Measurements from ENCODE around the gene CADM2. TPM values are rescaled to one million over a fixed set of nuclear protein-coding genes. Genes with fewer than 3 reads are reported as not detected.

The CADM2 gene
- total RNA-seq, 1 donor, result under 0.01 TPM

- TF ChIP-seq CTCF (IDR thresholded peaks at IDR 0.05; ENCODE audit: insufficient read depth, low read depth, low read length), result no peak
- no peak for DNase-seq (ENCODE audit: low read depth)
- no peak overlapping the region for H3K4me3 ChIP-seq (ENCODE audit: low read depth, low read length)
Observed at GRCh38 chr3:85933326-85933725, 974.5 kb downstream of the CADM2 start.

DNA sequence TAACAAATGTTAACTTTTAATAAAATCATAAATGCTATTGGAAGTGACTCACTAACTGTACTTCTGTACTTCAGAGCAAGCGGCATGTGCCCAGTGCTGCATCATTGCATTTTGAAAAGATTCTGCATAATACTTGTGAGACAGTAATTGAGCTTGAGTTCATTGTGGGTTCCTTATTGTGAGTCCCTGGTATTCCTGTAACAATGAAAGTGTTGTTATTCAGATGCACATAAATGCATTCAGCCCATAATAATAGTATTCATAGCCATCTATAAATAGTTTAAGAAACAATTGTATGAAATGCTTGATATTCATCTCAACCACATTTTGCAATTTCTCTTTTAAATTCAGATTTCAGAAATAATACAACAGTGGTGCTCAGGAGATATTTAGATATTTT, 976.4 kb downstream of the CADM2 start:
- no peak overlapping the region for H3K4me3 ChIP-seq (ENCODE audit: low read depth, low read length)
- no peak for TF ChIP-seq CTCF (IDR thresholded peaks at IDR 0.05; ENCODE audit: insufficient read depth, low read depth, low read length)
- no peak for DNase-seq (ENCODE audit: low read depth)

DNA sequence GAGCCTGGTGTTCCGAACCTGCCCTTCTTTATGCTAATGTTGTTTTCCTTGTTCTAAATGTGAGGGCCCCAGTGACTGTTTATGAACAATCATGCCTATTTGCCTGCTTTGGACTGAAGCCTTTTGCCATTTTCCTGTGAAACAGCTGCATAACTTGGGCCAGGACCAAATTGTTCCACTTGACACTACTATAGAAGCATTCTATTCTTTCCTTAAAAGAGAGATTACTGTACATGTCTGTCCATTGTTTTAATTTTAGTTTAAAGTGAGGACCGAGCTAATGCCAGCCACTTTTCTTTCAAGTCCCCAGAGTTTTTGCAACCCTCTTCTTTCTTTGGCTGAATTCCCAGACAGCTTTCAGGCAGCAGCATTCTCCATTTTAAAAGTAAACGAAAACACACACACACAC, 980.3 kb downstream of the CADM2 start:
- no peak overlapping the region for H3K4me3 ChIP-seq (ENCODE audit: low read depth, low read length)
- no peak for TF ChIP-seq CTCF (IDR thresholded peaks at IDR 0.05; ENCODE audit: insufficient read depth, low read depth, low read length)
- no peak for DNase-seq (ENCODE audit: low read depth)

DNA sequence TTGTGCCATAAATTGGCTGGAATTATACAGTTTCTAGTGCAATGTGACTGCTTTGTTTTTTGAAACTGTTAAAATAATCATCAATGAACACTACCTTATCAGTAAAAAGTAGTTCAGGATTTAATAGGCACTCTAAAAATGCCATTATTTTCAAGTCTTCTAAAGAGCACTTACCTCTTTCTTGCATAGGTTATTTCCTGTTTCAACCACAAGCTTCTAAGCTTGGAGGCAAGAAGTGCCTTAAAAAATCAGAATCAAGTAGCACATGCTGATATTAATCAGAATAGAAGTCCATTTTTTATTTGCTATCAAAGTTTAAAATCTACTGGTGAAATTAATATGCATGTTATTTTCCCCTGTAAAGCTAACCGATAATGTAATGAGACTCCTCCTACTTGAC, 991.6 kb downstream of the CADM2 start:
- no peak for DNase-seq (ENCODE audit: low read depth)
- no peak for TF ChIP-seq CTCF (IDR thresholded peaks at IDR 0.05; ENCODE audit: insufficient read depth, low read depth, low read length)
- H3K4me3 ChIP-seq (ENCODE audit: low read depth, low read length), result no peak overlapping the region

DNA sequence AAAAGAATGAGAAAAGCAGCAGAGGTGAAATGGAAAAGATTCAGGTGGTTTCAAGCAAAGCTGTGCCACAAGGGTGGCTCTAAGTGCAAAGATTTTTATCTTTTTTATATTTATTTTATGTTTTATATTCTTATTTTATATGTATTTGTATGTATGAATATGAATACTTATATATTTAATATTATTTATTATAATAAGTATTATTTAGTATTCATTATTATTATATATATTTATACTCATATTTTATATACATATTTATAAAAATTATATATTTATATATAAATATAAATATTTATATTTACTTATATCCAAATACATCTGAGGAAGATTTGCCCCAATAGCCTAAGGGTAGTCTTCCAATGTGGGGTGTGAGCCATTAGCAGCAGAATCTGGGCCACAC, 1002.0 kb downstream of the CADM2 start:
- DNase-seq (ENCODE audit: low read depth), result no peak
- no peak overlapping the region for H3K4me3 ChIP-seq (ENCODE audit: low read depth, low read length)
- TF ChIP-seq CTCF (IDR thresholded peaks at IDR 0.05; ENCODE audit: insufficient read depth, low read depth, low read length), result no peak

GRCh38 chr3:85977615-85978338, 1019.0 kb downstream of the CADM2 start:
- no peak for DNase-seq (ENCODE audit: low read depth)

More at GRCh38 chr3:85977615-85978338, 1019.0 kb downstream of the CADM2 start:
- TF ChIP-seq CTCF (IDR thresholded peaks at IDR 0.05; ENCODE audit: insufficient read depth, low read depth, low read length), result no peak
- H3K4me3 ChIP-seq (ENCODE audit: low read depth, low read length), result no peak overlapping the region

Data from fibroblast of villous mesenchyme (primary cell).